Measurements from ENCODE around the gene KDM5C. TPM values are rescaled to one million over a fixed set of nuclear protein-coding genes. Genes with fewer than 3 reads are reported as not detected.

Gene KDM5C
- total RNA-seq, 1 experiment from 2014 or later, result 112 TPM

GRCh38 chrX:53262918-53263394 is 37.9 kb upstream of the KDM5C start:
- Mint-ChIP-seq H3K27ac (no peak overlapping the region), H3K9me3 (no peaks in the 10 kb centered on the region), H3K4me1 (peaks cover 14% of the 10 kb centered on the region), H3K36me3 (no peaks in the 10 kb centered on the region), H3K4me3 (no peak overlapping the region), H3K27me3 (ENCODE audit: low read depth) (no peaks in the 10 kb centered on the region)
- ChIA-PET CTCF (interaction anchor here (0.7 to 1.5 kb wide), 3 partner anchors 18 to 24 kb away, joined by 3 read pairs; no protein-coding TSS in a partner anchor), POLR2A (no interaction called here)
- ATAC-seq (no peak), DNase-seq (ENCODE audit: low spot score) (no peak)
- no peak for TF ChIP-seq STAT6 (CRISPR knock-in tag; conservative IDR thresholded peaks at IDR 0.05; ENCODE audit: low read depth)
- TF ChIP-seq E2F4 (CRISPR knock-in tag; IDR thresholded peaks at IDR 0.05; ENCODE audit: borderline replicate concordance, low read depth), result no peak
- TF ChIP-seq NR1H2 (CRISPR knock-in tag; IDR thresholded peaks at IDR 0.05), result no peak
- no peak for TF ChIP-seq KAT7 (CRISPR knock-in tag; IDR thresholded peaks at IDR 0.05; ENCODE audit: borderline replicate concordance)
- no peak for TF ChIP-seq ZNF416 (CRISPR knock-in tag; IDR thresholded peaks at IDR 0.05)
- TF ChIP-seq RELA (CRISPR knock-in tag; IDR thresholded peaks at IDR 0.05; ENCODE audit: borderline replicate concordance), result no peak
- no peak for TF ChIP-seq CREB1 (CRISPR knock-in tag; IDR thresholded peaks at IDR 0.05)
- TF ChIP-seq ZSCAN18 (CRISPR knock-in tag; IDR thresholded peaks at IDR 0.05), result no peak
- TF ChIP-seq SMAD4 (CRISPR knock-in tag; IDR thresholded peaks at IDR 0.05), result no peak
- no peak for TF ChIP-seq FOXP1 (CRISPR knock-in tag; IDR thresholded peaks at IDR 0.05; ENCODE audit: borderline replicate concordance)
- TF ChIP-seq NFYB (CRISPR knock-in tag; conservative IDR thresholded peaks at IDR 0.05; ENCODE audit: low read depth), result no peak

- TF ChIP-seq MYBL2 (CRISPR knock-in tag; IDR thresholded peaks at IDR 0.05) (no peak), MLX (CRISPR knock-in tag; IDR thresholded peaks at IDR 0.05) (no peak), NR2C2 (CRISPR knock-in tag; IDR thresholded peaks at IDR 0.05) (no peak)
- ChIA-PET CTCF (interaction anchor here (1.2 to 1.5 kb wide), 2 partner anchors 17 to 21 kb away, joined by 3 read pairs; no protein-coding TSS in a partner anchor), POLR2A (no interaction called here)
- Mint-ChIP-seq H3K27ac (no peak overlapping the region), H3K9me3 (no peaks in the 10 kb centered on the region), H3K4me3 (no peak overlapping the region), H3K4me1 (peaks cover 20% of the 10 kb centered on the region), H3K27me3 (ENCODE audit: low read depth) (no peaks in the 10 kb centered on the region), H3K36me3 (no peaks in the 10 kb centered on the region)
- ATAC-seq (no peak), DNase-seq (ENCODE audit: low spot score) (no peak)
Observed at GRCh38 chrX:53262189-53262917, 37.3 kb upstream of the KDM5C start.

GRCh38 chrX:53261355-53261972 is 36.5 kb upstream of the KDM5C start:
- no peaks in the 10 kb centered on the region for H3K36me3 Mint-ChIP-seq
- no peak overlapping the region for H3K27ac Mint-ChIP-seq

More at GRCh38 chrX:53261355-53261972, 36.5 kb upstream of the KDM5C start:
- Mint-ChIP-seq H3K4me3 (no peak overlapping the region), H3K27me3 (ENCODE audit: low read depth) (no peaks in the 10 kb centered on the region), H3K9me3 (no peaks in the 10 kb centered on the region), H3K4me1 (peaks cover 25% of the 10 kb centered on the region)
- ChIA-PET CTCF (interaction anchor here (1.2 kb wide), 1 partner anchor 22 kb away, joined by 3 read pairs; no protein-coding TSS in a partner anchor), POLR2A (no interaction called here)
- no peak for DNase-seq (ENCODE audit: low spot score)
- ATAC-seq, result no peak
- TF ChIP-seq CBFB (CRISPR knock-in tag; IDR thresholded peaks at IDR 0.05; ENCODE audit: low read depth) (no peak), ZNF121 (CRISPR knock-in tag; IDR thresholded peaks at IDR 0.05) (no peak), ATF6 (CRISPR knock-in tag; IDR thresholded peaks at IDR 0.05) (no peak), JUN (CRISPR knock-in tag; IDR thresholded peaks at IDR 0.05) (no peak), ZNF396 (CRISPR knock-in tag; IDR thresholded peaks at IDR 0.05; ENCODE audit: borderline replicate concordance) (no peak), ZNF317 (CRISPR knock-in tag; IDR thresholded peaks at IDR 0.05; ENCODE audit: borderline replicate concordance, low read depth) (no peak), KAT7 (CRISPR knock-in tag; IDR thresholded peaks at IDR 0.05; ENCODE audit: borderline replicate concordance) (no peak), CREM (CRISPR knock-in tag; IDR thresholded peaks at IDR 0.05) (no peak), ZSCAN18 (CRISPR knock-in tag; IDR thresholded peaks at IDR 0.05) (no peak)

All from WTC11 (cell line).